Fibroblast of lung (primary cell): ENCODE measurements around the gene OCA2. TPM values are rescaled to one million over a fixed set of nuclear protein-coding genes. Genes with fewer than 3 reads are reported as not detected.
A peak's percentile ranks its signal among the peaks of the same experiment; 100 is the strongest.

Source experiments
- DNase-seq, 2 donors: peaks; one replicate each; pipeline versions ENCODE4 v3.0.0 to v3.0.0-alpha.2; 2010; ENCODE audit warnings: low read depth in 2 of 2
- H2AFZ ChIP-seq: 2 replicates; pipeline ENCODE4 v1.5.1; 2012; ENCODE audit warnings: low read length, control low read depth, inconsistent platforms
- H3K27ac ChIP-seq: 2 replicates; pipeline ENCODE4 v1.5.1; 2011; ENCODE audit warnings: low read length, control low read depth; ENCODE audit not compliant: insufficient read depth
- H3K27me3 ChIP-seq: 2 replicates; pipeline ENCODE4 v1.5.1; 2011; ENCODE audit warnings: mild to moderate bottlenecking, low read length; ENCODE audit not compliant: control insufficient read depth, insufficient read depth
- H3K36me3 ChIP-seq: 2 replicates; pipeline ENCODE4 v1.5.1; 2011; ENCODE audit warnings: low read length; ENCODE audit not compliant: control insufficient read depth, insufficient read depth
- H3K4me1 ChIP-seq: 2 replicates; pipeline ENCODE4 v1.5.1; 2011; ENCODE audit warnings: low read length; ENCODE audit not compliant: control insufficient read depth, insufficient read depth; ENCODE audit errors: extremely low read depth
- H3K4me2 ChIP-seq: 2 replicates; pipeline ENCODE4 v1.5.1; 2011; ENCODE audit warnings: low read length, control low read depth; ENCODE audit not compliant: insufficient read depth; ENCODE audit errors: extremely low read depth
- H3K4me3 ChIP-seq, 4 experiments: fragments of 200-600 bp in 1 of 4; sonication (generic) in 1 of 4; replicated peaks in 1 of 4; 2 replicates each; pipeline ENCODE4 v1.5.1; 2011 to 2016; ENCODE audit warnings: low read length in 4 of 4, low read depth in 3 of 4, mild to moderate bottlenecking in 3 of 4, control low read depth in 2 of 4, inconsistent platforms in 1 of 4, mixed read lengths in 1 of 4; ENCODE audit not compliant: insufficient read depth in 1 of 4; ENCODE audit errors: control extremely low read depth in 1 of 4
- H3K79me2 ChIP-seq: 2 replicates; pipeline ENCODE4 v1.5.1; 2012; ENCODE audit warnings: mild to moderate bottlenecking, low read length, inconsistent platforms; ENCODE audit not compliant: control insufficient read depth, insufficient read depth
- H3K9ac ChIP-seq: 2 replicates; pipeline ENCODE4 v1.5.1; 2011; ENCODE audit warnings: mild to moderate bottlenecking, low read length, control low read depth; ENCODE audit not compliant: insufficient read depth
- H3K9me3 ChIP-seq: 2 replicates; pipeline ENCODE4 v1.5.1; 2012; ENCODE audit warnings: low read depth, low read length; ENCODE audit not compliant: control insufficient read depth, insufficient read depth
- H4K20me1 ChIP-seq: 2 replicates; pipeline ENCODE4 v1.5.1; 2011; ENCODE audit warnings: low read length; ENCODE audit not compliant: control insufficient read depth, insufficient read depth; ENCODE audit errors: extremely low read depth
- EZH2 ChIP-seq: IDR thresholded peaks from 2 replicates; pipeline ENCODE4 v1.5.1; 2012; ENCODE audit warnings: low read length, control low read depth, mild to moderate bottlenecking; ENCODE audit errors: missing control alignments
- polyA plus RNA-seq, 2 donors: library from polyadenylated mRNA; depleted of rRNA in 1 of 2; stranded (reverse) in 1 of 2; unstranded in 1 of 2; fragments of >200 nt; gene quantifications; 2 replicates each; pipeline ENCODE4 v1.2.1, GENCODE V29; 2011 to 2012; ENCODE audit warnings: missing spikeins in 1 of 2
- total RNA-seq: library from RNA; depleted of rRNA; stranded (reverse); fragments of >200 nt; gene quantifications from 2 replicates; pipeline ENCODE4 v1.2.1, GENCODE V29; 2014
- TF ChIP-seq, protein P1 (sequence below), 2 donors: IDR thresholded peaks in 1 of 2; conservative IDR thresholded peaks in 1 of 2; 1 replicate in 1 of 2; 2 replicates in 1 of 2; pipeline ENCODE4 v1.5.1; 2011 to 2012; ENCODE audit warnings: low read length in 2 of 2, control low read depth in 1 of 2, inconsistent platforms in 1 of 2, low read depth in 1 of 2, mild to moderate bottlenecking in 1 of 2

The OCA2 gene
- total and polyA plus RNA-seq, 2 donors (not counting 1 experiment from before 2014, with no cell fraction given), result not detected

DNA sequence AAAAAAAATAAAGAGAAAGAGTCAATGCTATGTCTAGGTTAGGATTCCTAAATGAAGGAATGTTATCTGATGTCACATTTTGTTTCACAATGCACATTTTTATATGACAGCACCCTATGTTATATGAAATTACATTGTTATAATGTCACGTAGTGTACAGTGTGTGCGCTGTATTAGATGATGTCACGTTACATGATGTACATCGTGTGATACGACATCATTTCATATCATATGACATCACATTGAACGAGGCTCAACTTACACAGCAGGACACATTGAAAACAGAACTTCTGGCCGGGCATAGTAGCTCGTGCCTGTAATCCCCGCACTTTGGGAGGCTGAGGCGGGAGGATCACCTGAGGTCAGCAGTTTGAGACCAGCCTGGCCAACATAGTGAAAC, 150.0 kb downstream of the OCA2 start:
- no peak for DNase-seq
- H3K4me1 ChIP-seq, result no peaks in the 10 kb centered on the region
- H3K4me3 ChIP-seq, result no peak overlapping the region
- H2AFZ ChIP-seq, result no peak overlapping the region
- no peaks in the 10 kb centered on the region for H3K27me3 ChIP-seq
- no peaks in the 10 kb centered on the region for H3K79me2 ChIP-seq
- H3K27ac ChIP-seq, result no peak overlapping the region
- TF ChIP-seq, protein P1, sequence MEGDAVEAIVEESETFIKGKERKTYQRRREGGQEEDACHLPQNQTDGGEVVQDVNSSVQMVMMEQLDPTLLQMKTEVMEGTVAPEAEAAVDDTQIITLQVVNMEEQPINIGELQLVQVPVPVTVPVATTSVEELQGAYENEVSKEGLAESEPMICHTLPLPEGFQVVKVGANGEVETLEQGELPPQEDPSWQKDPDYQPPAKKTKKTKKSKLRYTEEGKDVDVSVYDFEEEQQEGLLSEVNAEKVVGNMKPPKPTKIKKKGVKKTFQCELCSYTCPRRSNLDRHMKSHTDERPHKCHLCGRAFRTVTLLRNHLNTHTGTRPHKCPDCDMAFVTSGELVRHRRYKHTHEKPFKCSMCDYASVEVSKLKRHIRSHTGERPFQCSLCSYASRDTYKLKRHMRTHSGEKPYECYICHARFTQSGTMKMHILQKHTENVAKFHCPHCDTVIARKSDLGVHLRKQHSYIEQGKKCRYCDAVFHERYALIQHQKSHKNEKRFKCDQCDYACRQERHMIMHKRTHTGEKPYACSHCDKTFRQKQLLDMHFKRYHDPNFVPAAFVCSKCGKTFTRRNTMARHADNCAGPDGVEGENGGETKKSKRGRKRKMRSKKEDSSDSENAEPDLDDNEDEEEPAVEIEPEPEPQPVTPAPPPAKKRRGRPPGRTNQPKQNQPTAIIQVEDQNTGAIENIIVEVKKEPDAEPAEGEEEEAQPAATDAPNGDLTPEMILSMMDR (conservative IDR thresholded peaks at IDR 0.05 in 1 of 2, IDR thresholded peaks at IDR 0.05 in 1 of 2; ENCODE audit: low read depth in 1 of 2, low read length in 2 of 2), result no peak
- TF ChIP-seq EZH2, result no peak
- no peaks in the 10 kb centered on the region for H4K20me1 ChIP-seq
- H3K4me2 ChIP-seq, result no peak overlapping the region
- H3K9me3 ChIP-seq, result no peaks in the 10 kb centered on the region
- H3K9ac ChIP-seq, result no peak overlapping the region
- H3K36me3 ChIP-seq, result no peaks in the 10 kb centered on the region

DNA sequence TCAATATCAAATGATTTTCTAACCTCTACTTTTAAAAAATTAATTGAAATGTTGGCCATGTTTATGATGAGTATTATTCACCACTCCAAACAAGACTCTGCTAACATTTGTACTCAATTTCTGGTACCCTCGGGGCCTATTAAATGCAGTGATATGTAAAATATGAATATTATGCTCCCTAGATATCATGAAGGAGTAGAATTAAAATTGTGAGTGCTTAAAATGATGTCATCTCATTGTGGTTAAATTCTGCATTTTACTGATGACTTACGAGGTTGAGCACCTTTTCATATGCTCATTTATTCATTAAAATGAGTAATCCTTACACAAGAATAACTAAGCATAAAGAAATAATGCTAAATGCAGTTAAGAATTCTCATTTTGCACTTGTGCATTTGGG, 159.9 kb downstream of the OCA2 start:
- Histone ChIP-seq H3K9ac (no peak overlapping the region), H3K4me2 (no peak overlapping the region), H3K4me1 (no peaks in the 10 kb centered on the region), H3K4me3 (no peak overlapping the region), H3K9me3 (no peaks in the 10 kb centered on the region), H4K20me1 (no peaks in the 10 kb centered on the region), H3K79me2 (no peaks in the 10 kb centered on the region), H2AFZ (no peak overlapping the region), H3K36me3 (no peaks in the 10 kb centered on the region), H3K27ac (no peak overlapping the region), H3K27me3 (no peaks in the 10 kb centered on the region)
- no peak for DNase-seq
- TF ChIP-seq, protein P1 (conservative IDR thresholded peaks at IDR 0.05 in 1 of 2, IDR thresholded peaks at IDR 0.05 in 1 of 2; ENCODE audit: low read depth in 1 of 2, low read length in 2 of 2), result no peak
- TF ChIP-seq EZH2, result no peak

DNA sequence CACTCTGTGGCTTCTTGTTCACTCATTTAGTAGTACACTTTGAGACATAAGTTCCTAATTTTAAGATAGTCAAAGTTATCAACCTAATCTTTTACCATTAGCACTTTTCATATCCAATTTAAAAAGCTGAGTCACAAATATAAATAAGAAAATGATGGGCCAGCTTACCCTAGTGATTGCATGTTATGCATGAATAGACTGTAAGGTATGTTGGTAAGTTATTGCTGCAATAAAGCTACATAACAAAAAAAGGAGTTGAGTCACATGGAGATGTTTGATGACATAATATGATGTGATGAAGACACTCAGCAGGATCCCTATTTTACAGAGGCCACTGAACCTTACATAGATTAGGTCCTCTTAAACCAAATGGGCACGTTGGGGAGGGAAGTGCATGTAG, 161.3 kb downstream of the OCA2 start:
- no peak overlapping the region for H3K4me3 ChIP-seq
- H4K20me1 ChIP-seq, result no peaks in the 10 kb centered on the region
- H3K79me2 ChIP-seq, result no peaks in the 10 kb centered on the region
- no peaks in the 10 kb centered on the region for H3K4me1 ChIP-seq
- no peaks in the 10 kb centered on the region for H3K27me3 ChIP-seq
- H3K27ac ChIP-seq, result no peak overlapping the region
- H2AFZ ChIP-seq, result no peak overlapping the region
- no peaks in the 10 kb centered on the region for H3K36me3 ChIP-seq
- DNase-seq, result peak in 1 of 2 donors; percentile 49
- H3K9ac ChIP-seq, result no peak overlapping the region
- TF ChIP-seq EZH2, result no peak
- TF ChIP-seq, protein P1 (conservative IDR thresholded peaks at IDR 0.05 in 1 of 2, IDR thresholded peaks at IDR 0.05 in 1 of 2; ENCODE audit: low read depth in 1 of 2, low read length in 2 of 2), result no peak
- no peak overlapping the region for H3K4me2 ChIP-seq
- H3K9me3 ChIP-seq, result no peaks in the 10 kb centered on the region
